Measurements from ENCODE around the gene SMAD6. TPM values are rescaled to one million over a fixed set of nuclear protein-coding genes. Genes with fewer than 3 reads are reported as not detected.

SMAD6 gene
- total RNA-seq, 2 donors from 2014 or later = 9.4 to 22.0 TPM

- intact Hi-C loops (cut with DNase I) = no loop called here
- Histone ChIP-seq H3K36me3 (no peaks in the 10 kb centered on the region), H3K9me3 (no peaks in the 10 kb centered on the region), H3K9ac (ENCODE audit: low read depth in 2 of 2, low read length in 2 of 2) (no peak overlapping the region), H3K27me3 (no peaks in the 10 kb centered on the region), H3K4me1 (no peaks in the 10 kb centered on the region), H3K4me3 (no peak overlapping the region), H3K27ac (no peak overlapping the region)
- DNase-seq = no peak
- TF ChIP-seq, protein P1, sequence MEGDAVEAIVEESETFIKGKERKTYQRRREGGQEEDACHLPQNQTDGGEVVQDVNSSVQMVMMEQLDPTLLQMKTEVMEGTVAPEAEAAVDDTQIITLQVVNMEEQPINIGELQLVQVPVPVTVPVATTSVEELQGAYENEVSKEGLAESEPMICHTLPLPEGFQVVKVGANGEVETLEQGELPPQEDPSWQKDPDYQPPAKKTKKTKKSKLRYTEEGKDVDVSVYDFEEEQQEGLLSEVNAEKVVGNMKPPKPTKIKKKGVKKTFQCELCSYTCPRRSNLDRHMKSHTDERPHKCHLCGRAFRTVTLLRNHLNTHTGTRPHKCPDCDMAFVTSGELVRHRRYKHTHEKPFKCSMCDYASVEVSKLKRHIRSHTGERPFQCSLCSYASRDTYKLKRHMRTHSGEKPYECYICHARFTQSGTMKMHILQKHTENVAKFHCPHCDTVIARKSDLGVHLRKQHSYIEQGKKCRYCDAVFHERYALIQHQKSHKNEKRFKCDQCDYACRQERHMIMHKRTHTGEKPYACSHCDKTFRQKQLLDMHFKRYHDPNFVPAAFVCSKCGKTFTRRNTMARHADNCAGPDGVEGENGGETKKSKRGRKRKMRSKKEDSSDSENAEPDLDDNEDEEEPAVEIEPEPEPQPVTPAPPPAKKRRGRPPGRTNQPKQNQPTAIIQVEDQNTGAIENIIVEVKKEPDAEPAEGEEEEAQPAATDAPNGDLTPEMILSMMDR (IDR thresholded peaks at IDR 0.05) = no peak
Observed at GRCh38 chr15:66734961-66735908, 33.2 kb downstream of the SMAD6 start.

DNA sequence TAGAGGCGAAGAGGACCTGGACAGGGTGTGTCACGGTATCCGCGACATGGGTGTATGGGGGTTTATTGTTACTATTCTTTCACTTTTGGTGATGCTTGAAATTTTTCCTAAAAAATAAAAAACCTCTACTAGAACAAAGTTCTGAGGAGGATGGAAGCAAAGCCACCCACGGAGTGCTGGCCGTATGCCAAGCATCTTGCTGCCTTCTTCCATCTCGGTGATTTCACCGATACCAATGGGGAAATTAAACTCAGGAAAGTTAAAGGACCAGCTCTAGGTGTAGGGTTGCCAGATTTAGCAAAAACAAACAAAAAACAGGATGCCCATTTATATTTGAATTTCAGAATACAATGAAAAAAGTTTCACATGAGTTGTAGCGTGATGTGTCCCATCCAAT lies 33.9 kb downstream of the SMAD6 start:
- Histone ChIP-seq H3K4me3 (no peak overlapping the region), H3K4me1 (no peaks in the 10 kb centered on the region)
- intact Hi-C loops (cut with DNase I) = no loop called here

DNA sequence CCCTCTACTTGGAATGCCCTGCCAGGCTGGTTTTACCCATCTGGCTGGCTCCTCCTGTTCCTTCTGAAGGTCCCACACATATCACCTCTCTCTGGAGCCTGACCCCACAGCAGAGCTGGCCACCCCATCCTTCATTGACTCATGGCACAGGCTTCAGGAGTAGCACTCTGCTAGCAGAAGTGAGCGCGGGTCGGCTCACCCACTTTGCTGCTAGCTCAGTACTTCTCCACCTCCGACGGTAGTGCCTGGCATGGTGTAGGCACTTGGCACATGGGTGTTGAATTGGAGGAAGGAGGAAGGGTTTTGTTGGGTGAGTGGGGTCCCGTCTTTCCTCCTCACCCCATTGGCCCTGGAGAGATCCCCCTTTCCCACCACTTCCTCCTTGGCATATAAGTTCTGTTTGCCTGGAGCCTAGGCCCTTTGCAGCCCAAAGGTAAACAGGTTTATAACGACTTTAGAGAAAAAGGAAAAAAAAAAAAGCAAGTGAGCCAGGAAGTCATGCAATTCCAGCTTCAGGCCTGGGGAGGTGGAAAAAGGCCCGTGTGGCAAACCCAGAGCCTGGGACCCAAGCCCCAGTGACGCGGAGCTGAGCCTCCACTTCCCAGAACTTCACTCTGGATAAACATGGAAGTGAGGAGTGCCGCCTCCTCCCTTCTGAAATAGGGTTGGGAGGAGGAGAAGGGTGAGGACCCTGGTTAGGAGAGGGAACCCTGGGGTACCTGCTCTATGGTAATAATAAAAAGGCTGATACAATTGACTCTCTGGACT lies 35.4 kb downstream of the SMAD6 start:
- Histone ChIP-seq H3K4me3 (no peak overlapping the region), H3K4me1 (no peaks in the 10 kb centered on the region), H3K27me3 (no peaks in the 10 kb centered on the region), H3K36me3 (no peaks in the 10 kb centered on the region), H3K27ac (no peak overlapping the region), H3K9me3 (no peaks in the 10 kb centered on the region), H3K9ac (ENCODE audit: low read depth in 2 of 2, low read length in 2 of 2) (peak overlapping the region in 1 of 2 donors; percentile 27)
- intact Hi-C loops (cut with DNase I) = no loop called here
- TF ChIP-seq, protein P1 (IDR thresholded peaks at IDR 0.05) = no peak
- DNase-seq = no peak

More for the DNA sequence above, 33.9 kb downstream of the SMAD6 start:
- DNase-seq = no peak
- Histone ChIP-seq H3K27me3 (no peaks in the 10 kb centered on the region), H3K9me3 (no peaks in the 10 kb centered on the region), H3K36me3 (no peaks in the 10 kb centered on the region), H3K27ac (no peak overlapping the region), H3K9ac (ENCODE audit: low read depth in 2 of 2, low read length in 2 of 2) (no peak overlapping the region)
- TF ChIP-seq, protein P1 (IDR thresholded peaks at IDR 0.05) = no peak

- Histone ChIP-seq H3K4me1 (no peaks in the 10 kb centered on the region), H3K27me3 (no peaks in the 10 kb centered on the region), H3K36me3 (no peaks in the 10 kb centered on the region), H3K9me3 (no peaks in the 10 kb centered on the region), H3K9ac (ENCODE audit: low read depth in 2 of 2, low read length in 2 of 2) (no peak overlapping the region), H3K27ac (no peak overlapping the region), H3K4me3 (no peak overlapping the region)
- DNase-seq = no peak
- TF ChIP-seq, protein P1 (IDR thresholded peaks at IDR 0.05) = no peak
- intact Hi-C loops (cut with DNase I) = no loop called here
Observed at GRCh38 chr15:66738116-66738515, 36.1 kb downstream of the SMAD6 start.

- TF ChIP-seq, protein P1 (IDR thresholded peaks at IDR 0.05) = no peak
- no peaks in the 10 kb centered on the region for H3K27me3 ChIP-seq
- H3K9ac ChIP-seq (ENCODE audit: low read depth in 2 of 2, low read length in 2 of 2) = no peak overlapping the region
- H3K9me3 ChIP-seq = no peaks in the 10 kb centered on the region
- no peak for DNase-seq
- no peaks in the 10 kb centered on the region for H3K4me1 ChIP-seq
- H3K4me3 ChIP-seq = no peak overlapping the region
- H3K27ac ChIP-seq = no peak overlapping the region
- H3K36me3 ChIP-seq = no peaks in the 10 kb centered on the region
- intact Hi-C loops (cut with DNase I) = no loop called here
Observed at GRCh38 chr15:66738595-66738994, 36.6 kb downstream of the SMAD6 start.

Data from colonic mucosa (tissue), 4 donors.